HG03460 (cell line): ENCODE measurements around the gene ATG9A.

Experiments used
- ATAC-seq: cut with Tn5 transposase; IDR thresholded peaks from one replicate; pipeline ENCODE4 v1.9.1; 2021; ENCODE audit not compliant: unreplicated experiment

ATG9A gene

GRCh38 chr2:219177552-219178376 is 51.7 kb downstream of the ATG9A start, which contains the start of gene RETREG2:
TSS of gene RETREG2 (plus strand) at chr2:219178275. CDS start at chr2:219178353, 78 bp downstream.
- peak; percentile 35 for ATAC-seq

- ATAC-seq: peak; percentile 69
Observed at GRCh38 chr2:219176818-219177551, 52.5 kb downstream of the ATG9A start, which contains the start of gene CNPPD1. TSS of gene CNPPD1 (minus strand) at chr2:219176925. CDS start at chr2:219176828, 97 bp downstream.

GRCh38 chr2:219175928-219176817 is 53.3 kb downstream of the ATG9A start:
- ATAC-seq: peak; percentile 41

GRCh38 chr2:219175486-219175885 is 54.0 kb downstream of the ATG9A start:
- no peak for ATAC-seq

- no peak for ATAC-seq
Observed at GRCh38 chr2:219174801-219175200, 54.6 kb downstream of the ATG9A start.

GRCh38 chr2:219174146-219174545 is 55.3 kb downstream of the ATG9A start:
- no peak for ATAC-seq

- ATAC-seq: no peak
Observed at GRCh38 chr2:219173176-219173575, 56.3 kb downstream of the ATG9A start.

- no peak for ATAC-seq
Observed at GRCh38 chr2:219172231-219173154, 56.9 kb downstream of the ATG9A start.

- no peak for ATAC-seq
Observed at GRCh38 chr2:219171231-219171651, 58.2 kb downstream of the ATG9A start.

- no peak for ATAC-seq
Observed at GRCh38 chr2:219169930-219170654, 59.3 kb downstream of the ATG9A start, which contains the start of gene SLC23A3. TSS of gene SLC23A3 (minus strand) at chr2:219170029. CDS start at chr2:219169984, 45 bp downstream.
